Natural killer cell (primary cell): ENCODE measurements around the gene DAZAP1. TPM values are rescaled to one million over a fixed set of nuclear protein-coding genes. Genes with fewer than 3 reads are reported as not detected.

ENCODE experiments used
- ATAC-seq, 3 donors: fragments of 150-1000 bp in 2 of 3; fragments of 200-7000 bp in 1 of 3; cut with Tn5 transposase; 1 replicate in 1 of 3; 2 replicates in 2 of 3; pipeline ENCODE4 v1.10.0; 2021; ENCODE audit warnings: mild to moderate bottlenecking in 2 of 3, moderate library complexity in 2 of 3
- DNase-seq, 2 donors: peaks; one replicate each; pipeline versions ENCODE4 v3.0.0 to v3.0.0-alpha.2; 2013 to 2021; ENCODE audit warnings: mixed read lengths in 1 of 2
- H3K27ac ChIP-seq: one replicate; pipeline ENCODE4 v1.5.1; 2013; ENCODE audit warnings: mild to moderate bottlenecking, low read length
- H3K27me3 ChIP-seq: one replicate; pipeline ENCODE4 v1.6.1; 2013; ENCODE audit warnings: low read length; ENCODE audit not compliant: control insufficient read depth, insufficient read depth
- H3K36me3 ChIP-seq: one replicate; pipeline ENCODE4 v1.6.1; 2013; ENCODE audit warnings: low read length; ENCODE audit not compliant: control insufficient read depth, insufficient read depth
- H3K4me1 ChIP-seq: one replicate; pipeline ENCODE4 v1.6.1; 2013; ENCODE audit warnings: low read length; ENCODE audit not compliant: control insufficient read depth, insufficient read depth
- H3K4me3 ChIP-seq: one replicate; pipeline ENCODE4 v1.5.1; 2013; ENCODE audit warnings: low read length
- H3K9me3 ChIP-seq: one replicate; pipeline ENCODE4 v1.6.1; 2013; ENCODE audit warnings: low read length; ENCODE audit not compliant: control insufficient read depth, insufficient read depth
- H3K27ac Mint-ChIP-seq, 2 donors: one replicate each; pipeline ENCODE4 v1.8.0; 2022; ENCODE audit warnings: mild to moderate bottlenecking in 2 of 2, mixed read lengths in 2 of 2, moderate library complexity in 1 of 2
- H3K27me3 Mint-ChIP-seq, 2 donors: one replicate each; pipeline ENCODE4 v1.8.0; 2022; ENCODE audit warnings: low read depth in 2 of 2, mixed read lengths in 2 of 2
- H3K36me3 Mint-ChIP-seq: one replicate; pipeline ENCODE4 v1.8.0; 2022; ENCODE audit warnings: mixed read lengths
- H3K4me1 Mint-ChIP-seq, 2 donors: one replicate each; pipeline ENCODE4 v1.8.0; 2022; ENCODE audit warnings: mixed read lengths in 2 of 2
- H3K4me3 Mint-ChIP-seq: one replicate; pipeline ENCODE4 v1.8.0; 2022; ENCODE audit warnings: mild to moderate bottlenecking, moderate library complexity, mixed read lengths
- H3K9me3 Mint-ChIP-seq, 2 donors: one replicate each; pipeline ENCODE4 v1.8.0; 2022; ENCODE audit warnings: mixed read lengths in 2 of 2
- CTCF ChIP-seq: fragments of 200-600 bp; IDR thresholded peaks from one replicate; pipeline ENCODE4 v1.8.0; 2022; ENCODE audit warnings: antibody characterized with exemption
- WGBS: methylation state at CpG from one replicate; pipeline ENCODE4 v1.1.7; 2013; ENCODE audit warnings: missing lambda C conversion rate; ENCODE audit not compliant: insufficient coverage; 5-methylcytosine and 5-hydroxymethylcytosine counted together
- intact Hi-C: fragments of 100-400 bp; cut with micrococcal nuclease; formaldehyde crosslinking; loops from one replicate; pipeline ENCODE4 v1.14.2; 2022
- total RNA-seq, 4 donors: library from RNA; stranded (reverse); fragments of 120-200 nt in 1 of 4; gene quantifications; one replicate each; pipeline versions ENCODE4 v1.2.3 to v1.2.4, GENCODE V29; 2013 to 2022

Gene DAZAP1
- total RNA-seq, 3 donors from 2014 or later (not counting 1 experiment from before 2014, with no cell fraction given) = 166 to 207 (median 170) TPM

GRCh38 chr19:1455336-1456120 lies 48.1 kb downstream of the DAZAP1 start:
- WGBS = 3% methylated on average over 42 of the region's 42 CpGs
- Mint-ChIP-seq H3K4me1 (peaks cover 0 to 22% of the 10 kb centered on the region in 2 donors), H3K4me3 (peak overlapping the region; percentile 49), H3K27ac (no peak overlapping the region), H3K9me3 (no peaks in the 10 kb centered on the region), H3K36me3 (no peaks in the 10 kb centered on the region), H3K27me3 (peaks cover 7 to 21% of the 10 kb centered on the region in 2 donors)
- H3K36me3 ChIP-seq = peaks cover 1% of the 10 kb centered on the region
- DNase-seq (peak; percentile 47 to 75), ATAC-seq (peak; percentile 80 to 87 (median 83))
- H3K27me3 ChIP-seq = peaks cover 50% of the 10 kb centered on the region
- peaks cover 20% of the 10 kb centered on the region for H3K4me1 ChIP-seq
- no peak for TF ChIP-seq CTCF
- peaks cover 7% of the 10 kb centered on the region for H3K9me3 ChIP-seq
- no peak overlapping the region for H3K27ac ChIP-seq
- no peak overlapping the region for H3K4me3 ChIP-seq
- intact Hi-C loops = no loop called here

- peaks cover 0 to 15% of the 10 kb centered on the region in 2 donors for H3K27me3 Mint-ChIP-seq
- TF ChIP-seq CTCF = no peak
- Histone ChIP-seq H3K27ac (no peak overlapping the region), H3K4me3 (no peak overlapping the region), H3K27me3 (peaks cover 43% of the 10 kb centered on the region), H3K36me3 (peaks cover 3% of the 10 kb centered on the region), H3K4me1 (peaks cover 20% of the 10 kb centered on the region), H3K9me3 (peaks cover 7% of the 10 kb centered on the region)
- no peak overlapping the region for H3K27ac Mint-ChIP-seq
- WGBS = 35% methylated on average over 43 of the region's 43 CpGs
- no peaks in the 10 kb centered on the region for H3K9me3 Mint-ChIP-seq
- intact Hi-C loops = no loop called here
- H3K4me3 Mint-ChIP-seq = no peak overlapping the region
- ATAC-seq = no peak
- H3K4me1 Mint-ChIP-seq = peaks cover 0 to 17% of the 10 kb centered on the region in 2 donors
- no peak for DNase-seq
- no peaks in the 10 kb centered on the region for H3K36me3 Mint-ChIP-seq
Observed at GRCh38 chr19:1456121-1456900, 48.9 kb downstream of the DAZAP1 start.

GRCh38 chr19:1457031-1457739 lies 49.8 kb downstream of the DAZAP1 start:
- Mint-ChIP-seq H3K27me3 (peaks cover 0 to 15% of the 10 kb centered on the region in 2 donors), H3K9me3 (no peaks in the 10 kb centered on the region), H3K4me1 (peaks cover 0 to 17% of the 10 kb centered on the region in 2 donors), H3K27ac (no peak overlapping the region), H3K4me3 (no peak overlapping the region), H3K36me3 (no peaks in the 10 kb centered on the region)
- DNase-seq (no peak), ATAC-seq (no peak)
- Histone ChIP-seq H3K4me1 (peaks cover 20% of the 10 kb centered on the region), H3K27me3 (peaks cover 41% of the 10 kb centered on the region), H3K27ac (no peak overlapping the region), H3K4me3 (no peak overlapping the region), H3K36me3 (peaks cover 3% of the 10 kb centered on the region), H3K9me3 (peaks cover 7% of the 10 kb centered on the region)
- intact Hi-C loops = no loop called here
- no peak for TF ChIP-seq CTCF
- WGBS = 21% methylated on average over 48 of the region's 48 CpGs
